Dedifferentiated amniotic fluid mesenchymal stem cell (primary cell): ENCODE results near the gene RGL1.
A peak's percentile ranks its signal among the peaks of the same experiment; 100 is the strongest.
"Not testable (repeated sequence)": the region's sequence is repeated elsewhere in the genome, so short reads cannot be mapped to it uniquely, and the experiment has no call there.

Source experiments
- DNase-seq: peaks from one replicate; pipeline ENCODE4 v3.0.0-alpha.2; 2016; ENCODE audit errors: extremely low spot score

Gene RGL1

DNA sequence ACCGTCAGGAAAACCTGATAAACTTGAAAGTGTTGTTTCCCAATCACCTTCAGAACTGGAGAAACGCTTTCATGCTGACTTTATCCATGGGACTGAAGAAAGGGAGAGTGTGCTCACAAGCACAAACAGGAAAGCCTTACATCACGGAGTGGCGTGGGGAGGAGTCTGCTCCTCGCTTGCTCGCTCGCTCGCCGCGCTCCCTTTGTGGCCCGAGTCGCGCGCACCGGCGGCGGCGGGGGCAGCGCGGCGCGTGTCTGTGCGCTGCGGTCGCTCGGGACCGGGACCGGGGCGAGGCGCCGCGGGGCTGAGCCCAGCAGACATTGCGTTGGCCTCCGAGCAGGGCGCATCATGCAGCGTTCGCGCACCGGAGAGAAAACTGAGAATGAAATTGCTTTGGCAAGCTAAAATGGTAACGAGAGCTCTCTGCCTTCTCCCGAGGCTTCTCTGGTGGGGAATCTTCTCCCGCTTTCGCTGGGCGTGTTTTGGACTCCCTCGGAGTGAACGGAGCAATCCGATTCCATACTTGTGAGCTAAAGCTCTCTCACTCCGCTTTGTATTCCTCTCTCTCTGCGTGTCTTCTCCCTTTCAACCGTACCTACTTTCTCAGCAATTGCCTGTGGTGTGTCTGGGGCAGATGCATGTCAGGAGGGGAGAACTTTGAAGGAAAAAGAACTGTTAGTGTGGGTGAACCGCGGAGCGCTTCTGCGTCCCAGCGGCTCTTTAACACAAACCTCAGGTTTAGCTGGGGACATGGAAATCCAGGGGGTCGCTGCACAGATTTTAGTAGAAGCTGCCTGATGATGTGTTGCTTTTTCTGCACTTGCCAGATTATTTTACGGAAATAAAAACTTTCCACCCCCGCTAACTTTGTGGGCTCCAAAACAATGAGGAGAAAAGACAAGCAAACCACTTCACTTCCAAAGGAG is at the start of gene RGL1:
TSS of gene RGL1 (plus strand) at position 205 of the 926 bp plus-strand sequence. CDS start at position 383, 178 bp downstream.
- DNase-seq, result peak; percentile 65

DNA sequence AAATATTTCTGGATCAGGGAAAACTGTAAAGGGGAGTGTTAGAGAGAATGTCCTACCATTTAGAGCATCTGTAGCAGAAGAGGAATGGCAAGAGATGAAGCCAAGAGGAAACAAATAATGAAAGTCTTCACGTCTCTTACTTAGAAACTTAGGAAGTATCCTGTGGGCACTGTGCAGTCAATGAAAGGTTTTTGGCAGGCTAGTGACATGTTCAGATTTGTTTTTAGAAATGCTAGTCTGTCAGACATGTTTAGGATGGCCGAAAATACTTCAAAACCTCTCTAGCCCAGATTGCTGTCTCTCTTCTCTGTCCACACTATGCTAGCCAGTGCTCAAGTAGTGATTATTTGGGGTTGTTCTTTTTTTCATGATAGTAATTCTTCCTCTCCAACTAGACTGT is 48.6 kb upstream of the RGL1 start:
- no peak for DNase-seq

DNA sequence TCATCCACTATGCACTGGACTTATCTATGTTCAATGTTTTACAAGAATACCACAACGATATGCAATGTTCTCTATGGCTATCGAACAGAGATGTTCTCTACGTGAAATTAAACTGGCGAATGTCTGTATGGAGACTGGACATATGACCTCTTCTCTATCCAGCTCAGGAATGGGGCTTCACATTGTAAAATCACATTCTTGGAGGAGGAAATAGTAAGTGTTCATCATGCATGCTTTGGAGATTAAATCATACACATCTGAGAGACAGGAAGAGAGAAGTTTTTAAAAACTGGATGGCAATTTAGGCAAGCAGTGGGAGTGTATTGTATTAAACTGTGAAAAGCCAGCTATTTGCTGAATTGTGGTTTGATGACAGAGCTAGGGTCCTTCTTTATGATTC is 47.9 kb upstream of the RGL1 start:
- DNase-seq, result peak; percentile 70

DNA sequence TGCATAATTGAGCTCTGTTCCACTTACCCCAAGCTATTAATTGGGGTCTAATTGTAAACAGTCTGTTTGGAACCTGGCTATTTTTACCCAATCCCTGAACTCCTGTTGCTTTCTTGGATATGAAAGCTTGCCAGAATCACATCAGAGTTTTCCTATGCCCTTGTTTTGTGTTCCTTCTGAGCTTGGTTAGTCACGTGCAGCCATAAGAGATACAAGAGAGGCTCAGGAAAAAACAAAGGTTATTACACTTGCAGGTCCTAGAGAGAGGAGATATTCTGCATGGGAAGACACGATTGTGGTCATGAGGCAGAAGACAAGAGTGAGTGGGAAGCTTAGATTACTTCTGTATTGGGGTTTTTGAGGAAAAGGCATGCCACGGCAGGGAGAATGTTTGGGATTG is 46.0 kb upstream of the RGL1 start:
- no peak for DNase-seq

DNA sequence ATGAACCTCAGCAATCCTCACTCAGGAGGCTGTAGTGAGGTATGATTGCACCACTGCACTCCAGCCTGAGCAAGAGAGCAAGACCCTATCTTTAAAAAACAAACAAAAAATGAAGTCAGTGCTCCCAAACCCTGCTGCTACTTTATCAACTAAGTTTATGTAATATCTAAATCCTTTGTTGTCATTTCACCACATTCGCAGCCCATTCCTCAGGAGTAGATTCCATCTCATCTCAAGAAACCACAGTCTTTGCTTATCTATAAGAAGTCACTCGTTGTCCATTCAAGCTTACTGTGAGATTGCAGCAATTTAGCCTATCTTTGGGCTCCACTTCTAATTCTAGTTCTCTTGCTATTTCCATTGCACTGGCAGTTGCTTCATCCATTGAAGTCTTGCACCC is 44.3 kb upstream of the RGL1 start:
- no peak for DNase-seq

DNA sequence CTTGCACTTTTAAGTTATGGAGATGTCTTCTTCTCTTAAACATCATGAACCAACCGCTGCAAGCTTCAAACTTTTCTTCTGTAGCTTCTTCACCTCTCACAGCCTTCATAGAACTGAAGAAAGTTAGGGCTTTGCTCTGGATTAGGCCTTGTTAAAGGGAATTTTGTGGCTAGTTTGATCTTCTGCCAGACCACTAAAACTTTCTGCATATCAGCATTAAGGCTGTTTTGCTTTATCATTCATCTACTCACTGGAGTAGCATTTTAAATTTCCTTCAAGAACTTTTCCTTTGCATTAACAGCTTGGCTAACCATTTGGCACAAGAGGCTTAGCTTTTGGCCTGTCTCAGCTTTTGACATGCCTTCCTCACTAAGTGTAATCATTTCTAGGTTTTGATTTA is 43.0 kb upstream of the RGL1 start:
- no peak for DNase-seq

DNA sequence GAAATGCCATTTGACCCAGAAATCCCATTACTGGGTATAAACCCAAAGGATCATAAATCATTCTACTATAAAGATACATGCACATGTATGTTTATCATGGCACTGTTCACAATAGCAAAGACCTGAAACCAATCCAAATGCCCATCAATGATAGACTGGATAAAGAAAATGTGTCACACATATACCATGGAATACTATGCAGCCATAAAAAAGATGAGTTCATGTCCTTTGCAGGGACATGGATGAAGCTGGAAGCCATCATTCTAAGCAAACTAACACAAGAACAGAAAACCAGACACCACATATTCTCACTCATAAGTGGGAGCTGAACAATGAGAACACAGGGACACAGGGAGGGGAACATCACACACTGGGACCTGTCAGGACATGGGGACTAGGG is 42.1 kb upstream of the RGL1 start:
- DNase-seq, result not testable (repeated sequence)

DNA sequence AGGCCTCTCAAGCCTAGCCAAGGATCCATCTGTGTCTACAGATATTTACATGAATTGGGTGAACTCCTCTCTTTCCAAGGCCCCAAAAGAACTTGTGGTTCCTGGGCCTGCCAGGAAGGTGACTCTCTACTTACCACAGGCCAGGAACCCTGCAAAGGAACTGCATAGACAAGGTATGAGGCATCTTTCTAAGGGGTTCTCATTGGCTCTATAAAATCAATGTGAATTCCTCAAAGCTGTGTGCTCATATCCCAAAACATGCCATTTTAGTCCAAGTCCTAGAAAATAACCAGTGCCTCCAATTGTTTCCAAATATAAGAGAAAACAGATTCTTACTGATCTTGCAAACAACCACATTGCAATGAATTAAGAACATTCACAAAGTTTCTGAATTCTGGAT is 39.9 kb upstream of the RGL1 start:
- no peak for DNase-seq

DNA sequence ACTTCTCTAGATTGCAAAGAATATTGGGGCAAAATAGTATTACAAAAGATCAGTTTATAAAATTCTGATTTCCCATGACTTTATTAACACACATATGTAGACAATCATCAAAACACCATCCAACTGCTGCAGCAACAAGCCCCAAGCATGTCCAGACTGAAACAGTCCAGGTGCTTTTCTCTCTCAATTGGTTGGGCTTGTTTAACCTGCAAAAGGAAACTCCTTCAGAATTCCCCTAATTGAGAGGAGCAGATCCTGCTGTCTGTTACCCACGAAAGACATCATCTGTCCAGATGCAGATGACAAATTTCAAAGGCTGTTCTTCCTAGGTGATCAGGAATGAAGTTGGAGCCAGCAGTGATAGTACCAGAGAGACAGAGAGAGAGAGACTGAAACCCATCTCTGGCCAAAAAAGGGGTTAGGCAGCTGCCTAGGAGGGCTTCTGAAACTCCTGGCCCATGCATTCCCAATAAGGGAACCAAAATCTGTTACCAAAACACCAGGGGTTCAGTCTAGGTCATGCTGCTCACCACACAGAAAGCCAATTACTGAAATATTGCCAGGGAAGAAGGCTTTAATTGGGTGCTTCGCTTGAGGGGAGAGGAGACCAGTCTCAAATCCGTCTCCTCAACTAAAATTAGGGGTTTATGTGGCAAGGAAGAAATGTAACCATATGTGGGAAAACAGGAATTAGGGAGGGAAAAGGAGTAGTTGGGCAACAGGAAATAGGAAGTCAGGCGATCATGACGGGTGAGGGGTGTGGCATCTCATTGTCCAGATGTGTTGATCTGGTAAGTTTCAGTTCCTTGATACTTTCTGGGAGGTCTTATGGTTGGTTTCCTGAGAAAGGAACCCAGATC is 34.7 kb upstream of the RGL1 start:
- no peak for DNase-seq

DNA sequence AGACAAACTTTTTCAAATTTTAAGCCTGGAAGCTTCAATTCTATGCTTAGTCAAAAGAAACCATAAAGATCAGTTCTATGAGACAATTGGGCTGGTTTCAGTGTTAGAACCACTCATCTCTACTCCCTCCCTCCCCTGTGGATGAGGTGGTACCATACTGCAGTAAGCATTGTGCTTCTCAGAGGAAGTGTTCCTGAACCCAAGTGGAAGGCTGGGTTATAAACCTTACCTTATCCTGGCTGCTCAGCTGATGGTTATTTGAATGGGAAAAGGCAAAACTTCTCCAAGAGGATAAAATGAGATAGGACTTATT is 34.1 kb upstream of the RGL1 start:
- no peak for DNase-seq

DNA sequence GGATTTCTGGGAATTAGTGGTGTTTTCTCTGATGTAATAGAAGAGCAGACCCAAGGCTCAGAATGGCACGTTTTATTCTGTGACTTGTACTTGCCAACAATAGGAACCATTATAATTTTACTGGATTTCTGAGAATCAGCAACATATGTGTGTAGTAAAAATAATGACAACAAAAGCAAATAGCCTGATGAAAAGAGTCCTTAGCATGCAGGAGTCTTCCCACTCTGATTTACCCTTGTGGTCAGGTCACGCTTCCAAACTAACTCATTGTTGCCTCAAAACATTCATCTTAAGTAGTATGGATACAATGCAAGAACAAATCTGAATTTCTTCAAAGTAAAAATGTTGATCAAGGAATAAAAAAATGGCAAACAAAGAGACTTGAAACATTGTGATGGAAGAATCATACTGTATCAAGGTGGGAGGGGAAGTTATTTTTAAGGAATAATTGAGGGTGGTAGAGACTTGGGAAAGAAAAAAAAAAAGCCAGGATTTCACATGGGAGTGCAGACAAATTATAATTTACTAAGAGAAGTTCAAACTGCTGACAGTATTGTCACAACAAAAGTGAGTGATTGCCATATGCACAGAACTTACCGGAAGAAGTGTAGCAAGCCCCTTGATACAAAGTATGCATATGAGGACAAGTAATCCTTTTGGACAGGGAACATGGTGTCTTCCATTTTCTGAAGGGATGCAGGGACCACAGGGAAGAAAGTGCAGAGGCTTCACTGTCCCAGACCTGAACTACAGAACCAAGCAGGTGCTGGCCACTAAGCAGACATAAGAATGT is 31.2 kb upstream of the RGL1 start:
- DNase-seq, result no peak

DNA sequence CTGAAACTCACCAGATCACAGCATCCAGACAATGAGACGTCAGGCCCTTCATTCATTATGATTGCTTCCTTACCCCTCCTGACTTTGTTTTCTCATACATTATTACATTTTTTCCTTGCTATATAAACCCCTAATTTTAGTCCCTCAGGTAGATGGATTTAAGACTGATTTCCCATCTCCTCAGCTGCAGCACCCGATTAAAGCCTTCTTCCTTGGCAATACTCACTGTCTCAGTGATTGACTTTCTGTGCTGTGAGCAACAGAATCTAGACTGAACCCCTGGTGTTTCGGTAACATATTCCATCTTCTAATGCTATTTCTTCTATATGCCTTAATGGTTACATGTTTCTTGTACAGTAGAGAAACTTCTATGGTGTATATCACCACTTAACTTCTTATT is 30.0 kb upstream of the RGL1 start:
- no peak for DNase-seq

DNA sequence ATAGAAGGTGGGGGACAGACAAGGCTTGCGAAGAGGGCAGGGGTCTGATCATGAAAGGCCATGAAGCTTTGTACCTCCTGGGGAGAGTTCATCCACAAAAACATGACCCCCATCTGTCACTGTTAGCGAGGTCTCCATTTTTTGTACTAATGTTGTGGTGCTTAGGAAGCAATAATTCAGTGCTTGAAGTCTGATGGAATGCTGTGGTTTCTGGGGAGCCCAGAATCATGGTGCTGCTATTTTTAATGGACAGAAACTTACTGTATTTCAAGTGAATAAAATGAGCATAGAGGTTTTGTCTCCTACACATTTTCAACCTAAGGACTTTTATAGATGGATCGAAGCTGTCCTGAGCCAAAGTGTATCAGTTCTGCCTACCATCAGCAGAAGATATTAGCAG is 28.2 kb upstream of the RGL1 start:
- no peak for DNase-seq

DNA sequence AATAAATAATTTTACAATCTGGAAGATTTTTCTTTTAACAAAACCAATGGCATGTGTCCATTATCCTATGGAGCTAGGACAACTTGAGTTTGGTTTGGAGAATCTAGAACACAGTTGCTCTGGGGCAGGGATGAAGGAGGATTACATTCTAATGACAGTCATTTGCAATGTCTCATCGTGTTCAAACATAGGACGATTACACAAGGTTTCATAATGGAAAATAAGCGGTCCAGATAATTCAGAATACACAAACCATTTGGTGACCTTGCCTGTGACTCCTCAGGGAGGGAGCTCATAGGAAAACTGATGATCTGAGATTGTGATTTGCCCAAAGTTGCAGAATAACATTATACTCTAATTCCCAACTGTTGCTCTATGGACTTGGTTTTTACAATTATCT is 27.6 kb upstream of the RGL1 start:
- peak; percentile 49 for DNase-seq

DNA sequence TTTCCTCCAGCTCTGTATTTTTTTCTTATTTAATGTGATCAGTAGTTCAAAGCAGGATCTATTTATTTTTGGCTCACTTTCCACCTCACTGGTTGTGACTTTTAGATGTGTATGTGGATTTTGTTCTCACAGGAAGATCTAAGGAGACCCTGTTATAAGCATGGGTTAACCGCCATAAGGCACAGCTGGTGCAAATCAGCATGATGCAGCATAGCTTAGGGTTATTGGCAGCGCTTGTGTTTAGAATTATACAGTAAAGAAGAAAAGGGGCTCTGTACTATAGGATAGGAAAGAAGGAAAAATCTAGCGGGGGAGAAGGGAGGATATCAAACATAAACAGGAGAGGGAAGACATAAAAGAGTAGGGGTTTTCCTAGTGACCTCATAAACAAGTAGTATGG is 26.9 kb upstream of the RGL1 start:
- DNase-seq, result no peak

DNA sequence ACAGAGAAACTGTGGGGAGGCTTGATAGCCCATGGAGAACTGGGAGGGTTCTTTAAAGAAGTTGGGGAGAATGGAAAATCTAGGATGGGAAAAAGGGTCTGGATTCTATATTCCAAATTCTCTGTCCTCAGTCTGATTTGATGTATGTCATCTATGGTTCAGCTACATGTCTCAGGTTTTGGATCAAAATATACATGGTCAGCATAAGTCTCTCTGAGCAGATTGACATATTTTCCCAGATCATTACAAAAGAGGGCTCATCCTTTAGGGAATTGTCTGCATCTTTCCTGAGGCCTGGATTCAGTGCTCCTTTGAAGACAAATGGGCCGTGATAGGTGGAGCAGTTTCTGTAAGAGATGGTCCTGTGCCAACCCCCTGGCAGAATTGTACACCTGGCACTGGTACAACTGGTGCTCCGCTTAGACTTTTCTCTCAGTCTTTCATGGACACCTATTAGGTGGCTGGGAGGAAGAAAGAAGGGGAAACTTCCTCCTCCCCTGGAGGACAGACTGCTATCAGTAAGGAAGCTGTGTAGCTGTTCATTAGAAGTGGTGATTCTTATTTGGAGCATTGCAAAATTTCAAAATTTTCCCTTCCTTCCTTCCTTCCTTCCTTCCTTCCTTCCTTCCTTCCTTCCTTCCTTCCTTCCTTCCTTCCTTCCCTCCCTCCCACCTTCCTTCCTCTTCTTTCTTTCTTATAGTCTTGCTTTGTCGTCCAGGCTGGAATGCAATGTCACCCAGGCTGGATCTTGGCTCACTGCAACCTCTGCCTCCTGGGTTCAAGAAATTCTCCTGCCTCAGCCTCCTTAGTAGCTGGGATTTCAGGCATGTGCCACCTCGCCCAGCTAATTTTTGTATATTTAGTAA is 26.1 kb upstream of the RGL1 start:
- no peak for DNase-seq

DNA sequence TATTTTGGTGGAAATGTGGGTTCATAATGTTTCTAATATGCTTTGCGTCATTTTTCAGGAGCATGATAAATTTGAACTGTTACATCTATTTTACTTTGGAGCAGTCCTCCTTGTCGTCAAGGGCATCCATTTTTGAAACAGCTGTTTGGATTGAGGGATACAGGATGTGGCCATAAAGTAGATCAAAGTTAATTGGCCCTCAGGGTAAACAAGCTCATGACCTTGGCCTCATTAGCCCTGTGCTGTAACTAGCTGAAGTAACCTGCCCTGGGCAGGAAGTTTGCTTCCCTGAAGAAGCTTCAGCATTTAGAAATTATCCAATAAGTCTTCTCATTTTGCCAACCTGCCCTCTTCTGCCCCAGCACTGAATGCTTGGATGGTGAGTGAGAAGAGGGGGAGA is 24.8 kb upstream of the RGL1 start:
- DNase-seq, result no peak

DNA sequence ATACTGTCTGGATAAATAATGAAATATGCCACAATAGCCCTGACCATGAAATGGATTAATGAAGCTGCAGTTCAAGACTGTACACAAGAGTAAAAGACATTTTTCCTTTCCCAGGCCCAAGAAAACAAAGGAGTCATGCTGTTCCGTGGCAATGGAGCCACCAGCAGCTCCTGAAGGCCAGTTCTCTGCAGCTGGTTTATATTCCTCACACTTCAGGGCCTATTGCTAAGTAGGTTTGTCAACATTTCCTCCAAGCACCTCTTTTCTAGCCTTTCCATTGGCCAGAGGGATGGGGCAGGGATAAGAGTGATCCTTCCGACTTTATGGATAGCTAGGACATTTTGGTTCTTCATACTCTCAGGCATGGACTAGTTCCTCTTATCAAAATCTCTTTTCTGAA is 24.2 kb upstream of the RGL1 start:
- DNase-seq, result no peak

DNA sequence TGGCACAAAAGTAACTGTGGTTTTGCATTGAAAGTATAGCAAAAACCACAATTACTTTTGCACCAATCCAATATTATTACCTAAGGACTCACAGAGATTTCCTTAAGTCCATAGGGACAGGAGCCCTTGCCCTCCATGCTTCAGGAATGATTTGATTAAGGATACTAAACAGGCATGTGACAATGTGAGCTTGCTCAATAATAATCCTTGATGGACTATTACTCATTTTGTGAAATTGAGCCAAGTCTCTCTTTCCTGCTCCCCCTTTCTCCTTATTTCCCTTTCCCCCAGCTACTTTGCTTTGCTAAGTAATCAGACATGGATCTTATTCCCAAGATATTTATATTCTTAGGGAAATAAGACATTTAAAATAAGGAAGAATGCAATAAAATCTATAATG is 21.6 kb upstream of the RGL1 start:
- DNase-seq, result no peak

DNA sequence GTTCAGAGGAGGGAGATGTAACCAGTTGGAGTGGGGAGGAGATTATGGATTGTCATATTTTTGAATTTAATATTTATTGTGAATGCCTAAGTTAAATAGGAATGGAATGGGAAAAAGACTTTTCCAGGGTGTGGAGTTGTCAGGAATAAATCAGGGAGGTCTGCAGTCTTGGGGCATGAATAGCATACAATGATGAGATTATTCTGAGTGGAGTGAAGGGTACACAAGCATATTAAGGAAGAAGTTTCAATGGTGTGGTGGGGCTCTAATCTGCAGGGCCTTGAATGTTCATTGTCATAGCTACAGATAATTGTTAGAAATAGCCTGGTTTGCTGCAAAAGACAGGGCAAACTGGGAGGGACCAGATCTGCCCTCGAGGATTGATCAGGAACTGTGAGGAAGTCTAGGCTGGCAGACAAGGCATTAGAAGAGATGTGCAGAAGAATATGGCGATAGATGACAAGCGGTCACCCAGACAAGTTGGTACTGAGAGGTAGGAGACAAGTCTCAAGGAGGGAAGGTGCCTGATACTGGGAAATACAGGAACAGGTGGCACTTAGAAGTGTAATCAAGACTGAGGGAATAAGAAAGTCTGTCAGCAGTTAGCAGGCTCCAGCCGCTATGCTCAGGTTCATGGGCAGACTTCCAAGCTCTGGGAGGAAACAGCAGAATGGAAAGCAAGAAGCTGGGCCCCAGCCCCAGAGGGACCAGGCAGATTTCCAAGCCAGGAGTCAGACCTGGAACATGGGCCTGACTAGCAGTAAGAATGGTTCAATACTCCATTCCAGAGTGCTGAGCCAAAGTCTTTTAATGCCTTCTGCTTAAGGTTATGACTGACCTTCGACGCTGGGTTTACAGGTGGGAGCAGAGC is 20.9 kb upstream of the RGL1 start:
- no peak for DNase-seq
